Small intestine (tissue), 7 donors: ENCODE results near the gene GOLGA7B. TPM values are rescaled to one million over a fixed set of nuclear protein-coding genes. Genes with fewer than 3 reads are reported as not detected.

Source experiments
- DNase-seq, 2 donors: peaks; one replicate each; pipeline versions ENCODE4 v3.0.0 to v3.0.0-alpha.2; 2013
- FAIRE-seq: peaks from 2 replicates; lab custom pipeline; 2012; peaks lifted over from hg19 to GRCh38; lab: Jason Lieb, UNC
- H3K27ac ChIP-seq, 3 donors: one replicate each; pipeline ENCODE4 v1.5.1; 2013; ENCODE audit warnings: low read length in 2 of 3, mild to moderate bottlenecking in 2 of 3, control low read depth in 1 of 3, inconsistent platforms in 1 of 3, low read depth in 1 of 3, moderate library complexity in 1 of 3
- H3K27me3 ChIP-seq, 3 donors: one replicate each; pipeline ENCODE4 v1.6.1; 2013; ENCODE audit warnings: low read length in 3 of 3, inconsistent platforms in 1 of 3; ENCODE audit not compliant: control insufficient read depth in 3 of 3, insufficient read depth in 3 of 3
- H3K36me3 ChIP-seq, 3 donors: one replicate each; pipeline ENCODE4 v1.6.1; 2013; ENCODE audit warnings: low read length in 3 of 3, inconsistent platforms in 1 of 3, low read depth in 1 of 3, mild to moderate bottlenecking in 1 of 3, moderate library complexity in 1 of 3; ENCODE audit not compliant: control insufficient read depth in 3 of 3, insufficient read depth in 2 of 3
- H3K4me1 ChIP-seq, 3 donors: one replicate each; pipeline ENCODE4 v1.6.1; 2013; ENCODE audit warnings: low read length in 2 of 3, inconsistent platforms in 1 of 3, low read depth in 1 of 3, mild to moderate bottlenecking in 1 of 3, moderate library complexity in 1 of 3; ENCODE audit not compliant: control insufficient read depth in 3 of 3, insufficient read depth in 2 of 3
- H3K4me3 ChIP-seq, 3 donors: one replicate each; pipeline ENCODE4 v1.5.1; 2013; ENCODE audit warnings: low read length in 3 of 3, control low read depth in 1 of 3, inconsistent platforms in 1 of 3, low read depth in 1 of 3, mild to moderate bottlenecking in 1 of 3, moderate library complexity in 1 of 3
- H3K9me3 ChIP-seq, 2 donors: one replicate each; pipeline ENCODE4 v1.6.1; 2013; ENCODE audit warnings: low read depth in 1 of 2, low read length in 1 of 2; ENCODE audit not compliant: control insufficient read depth in 2 of 2, insufficient read depth in 1 of 2
- WGBS, 3 donors: extraction: QIAGEN DNeasy Blood & Tissue Kit; methylation state at CpG; one replicate each; pipeline ENCODE4 v1.1.7; 2013; 5-methylcytosine and 5-hydroxymethylcytosine counted together
- polyA plus RNA-seq, 4 donors: library from polyadenylated mRNA; stranded (reverse) in 3 of 4; unstranded in 1 of 4; fragments of 200-250 nt in 3 of 4; fragments of 120-200 nt in 1 of 4; gene quantifications; one replicate each; pipeline versions ENCODE4 v1.2.1 to v1.2.3, GENCODE V29; 2013
- donor health status: healthy with polysubstance abuse.
- donor health status: control.
- donor health status: control.
- donor health status: Bipolar disorder and iron deficiency.
- donor health status: healthy.

The GOLGA7B gene
- polyA plus RNA-seq, 4 donors, result 1.9 to 5.3 (median 4.0) TPM

DNA sequence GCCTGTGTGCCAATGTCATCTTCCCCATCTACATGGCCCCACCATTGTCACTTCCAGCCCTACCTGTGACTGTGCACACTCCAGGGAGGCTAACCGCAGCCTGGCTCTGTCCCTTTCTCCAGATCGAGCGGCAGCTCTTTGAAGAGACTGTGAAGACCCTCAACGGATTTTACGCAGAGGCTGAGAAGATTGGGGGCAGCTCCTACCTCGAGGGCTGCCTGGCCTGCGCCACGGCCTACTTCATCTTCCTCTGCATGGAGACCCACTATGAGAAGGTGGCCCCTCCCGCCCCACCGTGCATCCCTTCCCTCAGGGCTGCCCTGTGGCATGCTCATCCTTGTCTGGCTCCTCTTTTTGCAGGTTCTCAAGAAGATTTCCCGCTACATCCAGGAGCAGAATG, 14.2 kb downstream of the GOLGA7B start:
- no peak for FAIRE-seq

DNA sequence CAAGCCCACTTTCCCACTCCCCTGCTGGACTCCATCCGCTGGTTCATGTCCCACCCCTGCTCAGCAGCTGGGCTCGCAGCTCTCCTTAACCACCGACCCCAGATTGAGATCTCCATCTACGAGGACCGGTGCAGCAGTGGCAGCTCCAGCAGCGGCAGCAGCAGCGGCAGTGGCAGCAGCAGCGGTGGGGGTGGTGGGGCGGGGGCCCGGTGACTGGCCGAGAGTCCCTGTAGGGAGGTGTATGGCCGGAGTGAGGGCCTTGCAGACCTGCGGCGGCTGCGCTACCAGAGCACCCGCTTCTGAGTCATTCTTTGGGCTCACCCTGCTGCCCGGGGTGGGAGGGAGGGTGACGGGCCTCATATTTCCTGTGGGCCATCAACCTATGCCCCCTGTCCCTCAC, 15.8 kb downstream of the GOLGA7B start:
- H3K36me3 ChIP-seq, result peaks cover 0 to 8% (median 0%) of the 10 kb centered on the region in 3 donors
- no peak overlapping the region for H3K4me3 ChIP-seq
- H3K9me3 ChIP-seq, result no peaks in the 10 kb centered on the region
- no peak overlapping the region for H3K27ac ChIP-seq
- FAIRE-seq (no peak), DNase-seq (no peak)
- no peaks in the 10 kb centered on the region for H3K27me3 ChIP-seq
- 76 to 90% (median 87%) methylated on average over 13 to 18 of the region's 18 CpGs for WGBS, 3 donors
- H3K4me1 ChIP-seq, result peaks cover 3 to 36% (median 3%) of the 10 kb centered on the region in 3 donors

More for the DNA sequence above, 14.2 kb downstream of the GOLGA7B start:
- DNase-seq, result no peak
- Histone ChIP-seq H3K4me3 (no peak overlapping the region), H3K4me1 (peaks cover under 1 to 37% (median 4%) of the 10 kb centered on the region in 3 donors), H3K9me3 (no peaks in the 10 kb centered on the region), H3K27ac (no peak overlapping the region), H3K27me3 (no peaks in the 10 kb centered on the region), H3K36me3 (peaks cover 0 to 8% (median 0%) of the 10 kb centered on the region in 3 donors)
- 87 to 91% (median 90%) methylated on average over 11 of the region's 11 CpGs for WGBS, 3 donors

DNA sequence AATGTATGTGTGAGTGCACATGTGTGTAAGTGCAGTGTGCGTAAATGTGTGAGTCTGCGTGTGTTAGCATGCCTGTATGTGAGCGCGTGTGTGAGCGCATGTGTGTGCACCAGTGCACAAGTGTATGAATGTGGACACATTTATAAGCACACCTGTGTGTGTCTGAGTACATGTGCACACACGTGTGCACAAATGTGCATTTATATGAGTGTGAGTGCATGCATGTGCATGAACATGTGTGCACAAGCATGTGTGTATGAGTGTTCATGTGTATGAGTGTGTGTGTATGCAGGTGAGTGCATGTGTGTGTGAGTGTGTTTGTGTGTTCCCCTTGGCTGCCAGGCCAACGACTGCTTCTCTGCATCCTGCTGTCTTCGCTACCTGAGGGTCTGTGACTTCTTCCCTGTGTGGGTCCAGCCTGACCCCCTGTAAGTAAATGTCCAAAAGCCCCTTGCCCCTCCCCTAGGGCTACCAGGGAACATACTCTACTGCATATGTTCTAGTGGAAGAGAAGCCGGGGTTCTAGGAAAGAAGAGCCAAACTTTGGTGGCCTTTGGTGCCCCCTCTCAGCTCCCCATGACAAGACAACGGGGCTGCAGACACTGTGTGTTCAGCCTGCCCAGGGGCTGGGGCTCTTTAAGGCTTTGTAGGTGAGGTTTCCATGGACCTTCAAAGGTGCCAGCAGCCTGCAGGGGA, 17.0 kb downstream of the GOLGA7B start:
- DNase-seq (no peak), FAIRE-seq (no peak)
- Histone ChIP-seq H3K27ac (no peak overlapping the region), H3K36me3 (peaks cover 0 to 8% (median 0%) of the 10 kb centered on the region in 3 donors), H3K27me3 (peaks cover 0 to 3% (median 0%) of the 10 kb centered on the region in 3 donors), H3K9me3 (no peaks in the 10 kb centered on the region), H3K4me1 (peaks cover 3 to 24% (median 3%) of the 10 kb centered on the region in 3 donors), H3K4me3 (no peak overlapping the region)
- WGBS, 3 donors, result 94 to 95% (median 94%) methylated on average over 10 of the region's 10 CpGs

DNA sequence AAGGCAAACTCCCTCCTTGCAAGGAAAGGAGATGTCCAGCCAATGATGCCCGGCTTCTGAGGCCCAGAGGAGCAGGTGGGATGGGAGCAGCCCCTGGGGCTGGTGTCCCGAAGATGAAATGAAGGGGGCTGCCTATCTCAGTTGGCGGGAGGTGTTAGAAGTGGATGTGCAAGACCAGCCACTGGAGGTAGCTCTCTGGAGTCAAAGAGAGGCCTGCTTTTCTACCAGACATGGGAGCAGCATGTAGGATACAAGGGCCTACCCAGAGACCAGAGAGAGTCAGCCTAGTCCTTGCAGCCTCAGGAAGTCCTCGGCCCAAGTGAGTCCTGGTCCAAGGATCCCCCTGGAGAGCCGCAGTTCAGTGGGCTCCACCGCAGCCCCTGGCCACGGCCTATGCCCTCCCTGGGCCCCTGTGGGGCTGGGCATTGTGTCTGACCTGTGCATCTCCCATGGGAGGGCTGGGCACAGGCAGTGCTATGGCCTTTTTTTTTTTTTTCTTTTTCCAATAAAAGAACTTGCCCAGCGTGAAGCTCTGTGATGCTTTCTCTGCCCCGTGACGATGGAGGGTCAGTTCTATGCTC, 17.7 kb downstream of the GOLGA7B start:
- WGBS, 3 donors, result 89 to 90% (median 90%) methylated on average over 10 of the region's 10 CpGs
- H3K36me3 ChIP-seq, result peaks cover 0 to 8% (median 0%) of the 10 kb centered on the region in 3 donors
- H3K9me3 ChIP-seq, result no peaks in the 10 kb centered on the region
- H3K27ac ChIP-seq, result no peak overlapping the region
- H3K4me1 ChIP-seq, result peaks cover 3 to 19% (median 3%) of the 10 kb centered on the region in 3 donors
- H3K4me3 ChIP-seq, result no peak overlapping the region
- H3K27me3 ChIP-seq, result peaks cover 0 to 3% (median 0%) of the 10 kb centered on the region in 3 donors
- no peak for DNase-seq
- no peak for FAIRE-seq

DNA sequence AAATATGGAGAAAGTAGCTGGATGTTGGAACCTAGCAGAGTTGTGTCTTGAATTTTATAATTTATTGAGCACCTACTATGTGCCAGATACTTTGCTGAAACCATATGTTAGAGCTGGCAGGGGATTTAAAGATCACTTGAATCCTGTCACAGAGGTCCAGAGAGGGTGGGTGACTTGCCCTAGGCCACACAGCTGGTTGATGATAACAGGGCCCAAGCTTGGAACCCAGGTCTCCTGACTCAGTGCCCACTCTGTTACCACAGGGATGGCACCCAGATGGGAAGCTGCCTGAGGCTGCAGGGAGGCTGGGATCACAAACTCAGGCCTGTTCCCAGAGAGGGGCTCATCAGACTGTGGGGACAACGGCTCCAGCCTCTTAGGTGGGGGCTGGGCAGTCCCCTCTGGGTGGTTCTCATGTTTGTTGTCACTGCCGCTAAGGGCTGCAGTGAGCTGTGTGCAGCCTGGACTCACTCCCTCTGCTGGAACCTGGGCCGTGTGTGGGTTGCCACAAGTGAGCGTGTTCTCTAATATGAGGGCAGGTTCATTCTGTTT, 18.6 kb downstream of the GOLGA7B start:
- Histone ChIP-seq H3K27ac (no peak overlapping the region), H3K27me3 (peaks cover 0 to 3% (median 1%) of the 10 kb centered on the region in 3 donors), H3K36me3 (peaks cover 0 to 8% (median 0%) of the 10 kb centered on the region in 3 donors), H3K4me1 (peaks cover 3 to 10% (median 3%) of the 10 kb centered on the region in 3 donors), H3K4me3 (no peak overlapping the region), H3K9me3 (no peaks in the 10 kb centered on the region)
- WGBS, 3 donors, result 77 to 82% (median 81%) methylated on average over 4 of the region's 4 CpGs
- no peak for FAIRE-seq
- no peak for DNase-seq

DNA sequence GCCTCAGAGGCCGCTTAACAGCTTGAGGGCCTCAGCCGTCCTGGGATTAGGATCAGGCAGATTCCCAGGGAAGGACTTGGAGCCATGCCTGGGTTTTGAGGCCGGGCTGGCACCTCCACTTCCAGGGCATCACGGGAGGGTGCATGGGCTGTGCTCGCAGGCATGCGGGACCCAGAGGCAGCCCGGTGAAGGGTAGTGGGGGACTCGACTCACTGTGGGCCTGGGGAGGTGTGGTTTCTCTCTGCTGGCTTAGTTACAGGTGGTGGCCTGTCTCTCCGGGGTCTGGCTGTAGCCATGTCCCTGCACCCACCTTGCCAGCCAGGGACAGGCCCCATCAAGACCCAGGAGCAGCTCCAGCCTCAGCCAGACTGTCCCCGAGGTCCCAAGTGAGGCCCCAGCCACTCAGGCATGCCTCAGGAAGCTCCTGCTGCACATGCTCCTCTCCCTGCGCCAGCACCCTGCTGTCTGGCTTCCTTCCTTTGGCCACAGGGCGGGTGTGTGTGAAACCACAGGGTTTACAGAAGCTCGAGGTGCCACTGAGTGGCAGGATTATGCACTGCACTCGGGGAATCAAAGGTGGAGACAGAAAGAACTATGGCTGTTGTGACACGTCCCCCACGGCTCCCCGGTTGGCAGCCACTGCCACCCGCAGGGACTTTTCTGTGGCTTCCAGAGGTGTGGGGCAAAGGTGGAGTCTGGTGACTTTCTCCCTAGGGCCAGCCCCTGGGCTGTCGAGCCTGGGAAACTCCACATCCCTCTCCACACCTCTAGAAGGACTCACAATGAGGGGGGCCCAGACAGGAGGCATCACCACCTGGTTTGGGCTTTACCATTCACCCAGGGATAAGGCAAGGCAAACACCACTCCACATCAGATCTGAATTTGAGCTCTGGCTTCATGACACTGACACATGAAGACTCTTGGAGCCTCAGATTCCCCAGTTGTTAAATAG, 19.7 kb downstream of the GOLGA7B start:
- Histone ChIP-seq H3K4me3 (no peak overlapping the region), H3K27ac (no peak overlapping the region), H3K4me1 (peaks cover 3 to 9% (median 3%) of the 10 kb centered on the region in 3 donors), H3K27me3 (peaks cover 0 to 3% (median 1%) of the 10 kb centered on the region in 3 donors), H3K9me3 (no peaks in the 10 kb centered on the region), H3K36me3 (no peaks in the 10 kb centered on the region)
- no peak for FAIRE-seq
- DNase-seq, result peak; percentile 89 to 94
- 10 to 19% (median 11%) methylated on average over 19 of the region's 19 CpGs for WGBS, 3 donors

DNA sequence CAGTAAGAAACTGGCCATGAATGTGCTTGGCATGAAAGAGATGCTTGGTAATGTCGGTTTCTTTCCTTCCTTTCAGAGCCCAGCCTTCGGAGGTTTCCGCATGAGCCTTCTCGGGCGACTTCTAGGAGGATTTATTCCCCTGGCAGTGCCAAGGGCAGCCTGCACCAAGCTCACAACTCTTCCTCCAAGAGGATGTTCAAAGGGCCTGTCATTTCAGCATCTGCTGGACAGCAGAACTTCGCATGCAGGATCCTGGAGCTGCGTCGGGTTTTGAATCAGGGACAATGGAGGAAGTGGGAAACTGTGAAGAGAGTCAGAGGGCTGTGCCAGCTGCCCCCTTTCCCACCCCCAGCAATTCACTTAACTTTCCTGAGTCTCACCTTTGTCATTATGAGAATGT, 21.3 kb downstream of the GOLGA7B start:
- no peak for DNase-seq
- 83 to 90% (median 88%) methylated on average over 8 of the region's 8 CpGs for WGBS, 3 donors
- Histone ChIP-seq H3K4me3 (no peak overlapping the region), H3K9me3 (no peaks in the 10 kb centered on the region), H3K27ac (no peak overlapping the region), H3K36me3 (no peaks in the 10 kb centered on the region), H3K27me3 (peaks cover 0 to 3% (median 1%) of the 10 kb centered on the region in 3 donors), H3K4me1 (peaks cover 3 to 9% (median 3%) of the 10 kb centered on the region in 3 donors)
- FAIRE-seq, result no peak

DNA sequence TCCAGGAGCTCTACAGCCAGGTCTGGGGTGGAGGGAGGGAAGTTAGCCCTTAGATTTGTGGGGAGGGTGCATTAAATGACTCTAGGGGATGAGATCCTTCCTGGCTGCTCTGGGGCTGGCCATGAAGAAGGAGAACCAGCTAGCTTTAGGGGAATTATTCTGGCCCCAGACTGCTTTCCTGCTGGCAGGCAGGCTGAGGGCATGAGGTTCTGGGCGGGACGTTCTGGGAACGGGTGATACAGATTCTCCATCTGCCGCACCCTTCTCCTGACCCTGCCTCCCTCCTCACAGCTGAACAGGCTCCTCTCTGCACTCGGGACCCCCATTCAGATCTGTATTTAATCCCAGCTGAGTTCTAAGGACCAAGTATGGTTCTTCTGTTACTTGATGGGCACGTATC, 23.9 kb downstream of the GOLGA7B start:
- H3K4me3 ChIP-seq, result no peak overlapping the region
- peaks cover 3 to 9% (median 3%) of the 10 kb centered on the region in 3 donors for H3K4me1 ChIP-seq
- DNase-seq (no peak), FAIRE-seq (no peak)
- no peak overlapping the region for H3K27ac ChIP-seq
- no peaks in the 10 kb centered on the region for H3K9me3 ChIP-seq
- WGBS, 3 donors, result 38 to 65% (median 43%) methylated on average over 6 of the region's 6 CpGs
- no peaks in the 10 kb centered on the region for H3K36me3 ChIP-seq
- H3K27me3 ChIP-seq, result peaks cover 0 to 3% (median 1%) of the 10 kb centered on the region in 3 donors
